Endothelial cell of umbilical vein (primary cell): Measurements from ENCODE around the gene SENP6. TPM values are rescaled to one million over a fixed set of nuclear protein-coding genes. Genes with fewer than 3 reads are reported as not detected.

Experiments used
- BruUV-seq: library from RNA; stranded (reverse); fragments of 400-500 nt; replicated peaks from 2 replicates; lab custom pipeline; 2021; lab: Mats Ljungman, UMichigan
- CTCF ChIA-PET: fragments of 300-600, 350-600 bp; sonication (Branson Sonifier 250); formaldehyde crosslinking; loops from one replicate; lab custom pipeline; 2021; ENCODE audit warnings: antibody characterized with exemption, inconsistent platforms; lab: Charles Lee
- POLR2A ChIA-PET: fragments of 300-600, 350-600 bp; sonication (Branson Sonifier 250); formaldehyde crosslinking; loops from one replicate; lab custom pipeline; 2021; ENCODE audit warnings: antibody characterized with exemption, inconsistent platforms; lab: Charles Lee
- DNase-seq: peaks from one replicate; pipeline ENCODE4 v3.0.0-alpha.2; 2011; ENCODE audit warnings: low read depth, low spot score
- FAIRE-seq: peaks from 2 replicates; lab custom pipeline; 2011; peaks lifted over from hg19 to GRCh38; lab: Jason Lieb, UNC
- H2AFZ ChIP-seq: 2 replicates; pipeline ENCODE4 v1.6.0; 2012; ENCODE audit warnings: low read depth, low read length, control low read depth, inconsistent platforms
- H3K27ac ChIP-seq: 2 replicates; pipeline ENCODE4 v1.5.1; 2011; ENCODE audit warnings: low read depth, mild to moderate bottlenecking, control low read depth, low read length, moderate library complexity; ENCODE audit not compliant: insufficient read depth
- H3K27me3 ChIP-seq, 2 experiments: 2 replicates each; pipeline versions ENCODE4 v1.6.0 to v1.6.1; 2011; ENCODE audit warnings: low read length in 2 of 2, mixed read lengths in 1 of 2; ENCODE audit not compliant: control insufficient read depth in 2 of 2, insufficient read depth in 2 of 2
- H3K36me3 ChIP-seq, 2 experiments: 2 replicates in 1 of 2; 3 replicates in 1 of 2; pipeline ENCODE4 v1.5.1; 2011; ENCODE audit warnings: low read length in 2 of 2, mild to moderate bottlenecking in 1 of 2, moderate library complexity in 1 of 2; ENCODE audit not compliant: control insufficient read depth in 2 of 2, insufficient read depth in 2 of 2; ENCODE audit errors: extremely low read depth in 1 of 2
- H3K4me1 ChIP-seq: 3 replicates; pipeline ENCODE4 v1.5.1; 2011; ENCODE audit warnings: mild to moderate bottlenecking, low read length; ENCODE audit not compliant: control insufficient read depth, insufficient read depth; ENCODE audit errors: extremely low read depth
- H3K4me2 ChIP-seq: 2 replicates; pipeline ENCODE4 v1.6.1; 2011; ENCODE audit warnings: low read length, control low read depth, mixed read lengths; ENCODE audit not compliant: insufficient read depth
- H3K4me3 ChIP-seq, 3 experiments: fragments of 200-600 bp in 1 of 3; sonication (generic), shearing (Covaris generic) in 1 of 3; replicated peaks in 1 of 3; 2 replicates each; pipeline ENCODE4 v1.5.1; 2011 to 2016; ENCODE audit warnings: control low read depth in 3 of 3, low read length in 3 of 3, mild to moderate bottlenecking in 2 of 3, inconsistent platforms in 1 of 3, low read depth in 1 of 3, moderate library complexity in 1 of 3; ENCODE audit not compliant: insufficient read depth in 1 of 3
- H3K79me2 ChIP-seq: 2 replicates; pipeline ENCODE4 v1.6.0; 2012; ENCODE audit warnings: low read length, inconsistent platforms; ENCODE audit not compliant: control insufficient read depth, insufficient read depth
- H3K9ac ChIP-seq: replicated peaks from 2 replicates; pipeline ENCODE3; 2011; ENCODE audit warnings: low read length, control low read depth; ENCODE audit not compliant: insufficient read depth; ENCODE audit errors: extremely low read depth
- H3K9me1 ChIP-seq: replicated peaks from 3 replicates; pipeline ENCODE4 v1.6.0; 2011; ENCODE audit warnings: mild to moderate bottlenecking, low read length; ENCODE audit not compliant: control insufficient read depth, insufficient read depth; ENCODE audit errors: extremely low read depth
- H3K9me3 ChIP-seq: replicated peaks from 2 replicates; pipeline ENCODE4 v1.5.1; 2012; ENCODE audit warnings: low read length, inconsistent platforms; ENCODE audit not compliant: control insufficient read depth, insufficient read depth
- H4K20me1 ChIP-seq: replicated peaks from 2 replicates; pipeline ENCODE3; 2011; ENCODE audit warnings: mild to moderate bottlenecking, low read length; ENCODE audit not compliant: control insufficient read depth, insufficient read depth; ENCODE audit errors: extremely low read depth
- EZH2 ChIP-seq: IDR thresholded peaks from 2 replicates; pipeline ENCODE4 v1.6.1; 2012; ENCODE audit warnings: borderline replicate concordance, low read depth, mild to moderate bottlenecking, moderate library complexity, low read length, inconsistent platforms; ENCODE audit not compliant: severe bottlenecking
- FOS ChIP-seq: IDR thresholded peaks from 2 replicates; pipeline ENCODE4 v1.6.1; 2011; ENCODE audit warnings: mild to moderate bottlenecking, low read length, moderate library complexity, borderline replicate concordance; ENCODE audit not compliant: insufficient read depth
- GATA2 ChIP-seq: IDR thresholded peaks from 2 replicates; pipeline ENCODE4 v1.7.0; 2011; ENCODE audit warnings: low read depth, mild to moderate bottlenecking, moderate library complexity, mixed read lengths, low read length; ENCODE audit not compliant: insufficient read length, insufficient read depth
- JUN ChIP-seq: IDR thresholded peaks from 2 replicates; pipeline ENCODE4 v1.6.1; 2011; ENCODE audit warnings: borderline replicate concordance, low read depth; ENCODE audit not compliant: insufficient read length, insufficient read depth
- MYC ChIP-seq: IDR thresholded peaks from one replicate; pipeline ENCODE4 v1.6.1; 2011; ENCODE audit warnings: mild to moderate bottlenecking, low read depth, low read length
- POLR2A ChIP-seq: IDR thresholded peaks from 2 replicates; pipeline ENCODE4 v1.6.1; 2012; ENCODE audit warnings: low read depth, mild to moderate bottlenecking, control low read depth, low read length
- POLR2AphosphoS5 ChIP-seq: IDR thresholded peaks from 2 replicates; pipeline ENCODE4 v1.6.1; 2012; ENCODE audit warnings: low read depth, mild to moderate bottlenecking, control low read depth, low read length, moderate library complexity; ENCODE audit not compliant: insufficient read depth
- dilution Hi-C: fragments of 300-500 bp; cut with MboI; formaldehyde crosslinking; loops from one replicate; pipeline ENCODE4 v1.15.0; 2019; ENCODE audit warnings: low sequenced_read_pairs; ENCODE audit not compliant: extremely low pct_ligation_motif_present
- intact Hi-C: fragments of 100-400 bp; cut with micrococcal nuclease; formaldehyde crosslinking; loops from one replicate; pipeline ENCODE4 v1.10.0; 2022
- polyA plus RNA-seq, 4 experiments: library from polyadenylated mRNA; depleted of rRNA in 3 of 4; stranded (reverse) in 3 of 4; unstranded in 1 of 4; fragments of >200 nt; gene quantifications; 2 replicates each; pipeline versions ENCODE4 v1.2.1 to v1.2.3, GENCODE V29; 2011 to 2012; ENCODE audit warnings: missing spikeins in 1 of 4
- total RNA-seq: library from RNA; stranded (reverse); gene quantifications from 2 replicates; pipeline ENCODE4 v1.2.3, GENCODE V29; 2021
- TF ChIP-seq, protein P1 (sequence below), 2 donors: IDR thresholded peaks; 1 replicate in 1 of 2; 2 replicates in 1 of 2; pipeline ENCODE4 v1.5.1; 2011; ENCODE audit warnings: low read length in 2 of 2, mild to moderate bottlenecking in 2 of 2, moderate library complexity in 2 of 2, control low read depth in 1 of 2, inconsistent platforms in 1 of 2, low read depth in 1 of 2; ENCODE audit not compliant: insufficient read depth in 1 of 2; ENCODE audit errors: extremely low read depth in 1 of 2
- TF ChIP-seq, protein P2 (sequence below): IDR thresholded peaks from 2 replicates; pipeline ENCODE4 v1.6.1; 2011; ENCODE audit not compliant: insufficient read depth, insufficient read length

SENP6 gene
- total and polyA plus RNA-seq, 2 donors (not counting 3 experiments of a cell fraction or from before 2014, with no cell fraction given) = 11.5 to 99.1 TPM

DNA sequence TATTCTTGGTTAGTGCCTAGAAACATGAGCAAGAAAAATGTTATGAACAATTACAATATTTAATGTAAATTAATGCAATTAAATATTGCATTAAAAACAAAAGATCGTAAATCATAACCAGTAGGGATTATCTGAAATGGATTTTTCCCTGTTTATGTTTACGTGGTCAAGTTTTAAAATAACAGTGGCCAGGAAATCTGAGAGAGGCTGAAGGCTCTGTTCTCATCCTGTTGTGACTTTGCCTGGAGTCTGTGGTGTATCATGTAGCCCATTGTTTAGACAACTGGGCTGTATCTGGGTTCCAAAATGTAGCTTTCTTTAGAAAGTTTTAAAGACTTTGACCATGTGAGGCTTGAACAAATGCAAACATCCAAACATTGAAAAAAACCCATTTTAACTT lies 149.8 kb downstream of the SENP6 start:
- peak; percentile 88 for DNase-seq
- Histone ChIP-seq H3K27me3 (no peaks in the 10 kb centered on the region), H3K27ac (peak overlapping the region; percentile 75), H3K36me3 (no peaks in the 10 kb centered on the region), H3K9me1 (no peaks in the 10 kb centered on the region), H4K20me1 (no peaks in the 10 kb centered on the region), H3K4me3 (peak overlapping the region in 1 of 3 experiments; percentile 21), H3K4me2 (peak overlapping the region; percentile 92), H3K4me1 (peaks cover 49% of the 10 kb centered on the region), H3K9ac (peak overlapping the region; percentile 60), H2AFZ (no peak overlapping the region), H3K9me3 (no peaks in the 10 kb centered on the region), H3K79me2 (peaks cover 62% of the 10 kb centered on the region)
- POLR2A ChIA-PET = no interaction called here
- dilution Hi-C loops (no loop called here), intact Hi-C loops (loop anchor here (2.0 to 5.0 kb wide), 2 partner anchors 15 to 149 kb away; partner anchors contain the start of gene SENP6)
- peak; percentile 83 for FAIRE-seq
- peak; percentile 14 for TF ChIP-seq FOS
- TF ChIP-seq, protein P1, sequence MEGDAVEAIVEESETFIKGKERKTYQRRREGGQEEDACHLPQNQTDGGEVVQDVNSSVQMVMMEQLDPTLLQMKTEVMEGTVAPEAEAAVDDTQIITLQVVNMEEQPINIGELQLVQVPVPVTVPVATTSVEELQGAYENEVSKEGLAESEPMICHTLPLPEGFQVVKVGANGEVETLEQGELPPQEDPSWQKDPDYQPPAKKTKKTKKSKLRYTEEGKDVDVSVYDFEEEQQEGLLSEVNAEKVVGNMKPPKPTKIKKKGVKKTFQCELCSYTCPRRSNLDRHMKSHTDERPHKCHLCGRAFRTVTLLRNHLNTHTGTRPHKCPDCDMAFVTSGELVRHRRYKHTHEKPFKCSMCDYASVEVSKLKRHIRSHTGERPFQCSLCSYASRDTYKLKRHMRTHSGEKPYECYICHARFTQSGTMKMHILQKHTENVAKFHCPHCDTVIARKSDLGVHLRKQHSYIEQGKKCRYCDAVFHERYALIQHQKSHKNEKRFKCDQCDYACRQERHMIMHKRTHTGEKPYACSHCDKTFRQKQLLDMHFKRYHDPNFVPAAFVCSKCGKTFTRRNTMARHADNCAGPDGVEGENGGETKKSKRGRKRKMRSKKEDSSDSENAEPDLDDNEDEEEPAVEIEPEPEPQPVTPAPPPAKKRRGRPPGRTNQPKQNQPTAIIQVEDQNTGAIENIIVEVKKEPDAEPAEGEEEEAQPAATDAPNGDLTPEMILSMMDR (IDR thresholded peaks at IDR 0.05; ENCODE audit: extremely low read depth in 1 of 2, insufficient read depth in 1 of 2, low read depth in 1 of 2, low read length in 2 of 2) = no peak
- no TSS peak for BruUV-seq
- CTCF ChIA-PET = interaction anchor here (0.7 kb wide), 1 partner anchor 34 kb away, joined by 3 read pairs; no protein-coding TSS in a partner anchor

- no peak overlapping the region for H3K9ac ChIP-seq
- peaks cover 66% of the 10 kb centered on the region for H3K79me2 ChIP-seq
- dilution Hi-C loops = no loop called here
- FAIRE-seq = no peak
- peaks cover 49% of the 10 kb centered on the region for H3K4me1 ChIP-seq
- H3K36me3 ChIP-seq = no peaks in the 10 kb centered on the region
- no peak for TF ChIP-seq POLR2AphosphoS5
- TF ChIP-seq POLR2A = no peak
- TF ChIP-seq, protein P2, sequence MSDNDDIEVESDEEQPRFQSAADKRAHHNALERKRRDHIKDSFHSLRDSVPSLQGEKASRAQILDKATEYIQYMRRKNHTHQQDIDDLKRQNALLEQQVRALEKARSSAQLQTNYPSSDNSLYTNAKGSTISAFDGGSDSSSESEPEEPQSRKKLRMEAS = no peak
- TF ChIP-seq, protein P1 (IDR thresholded peaks at IDR 0.05; ENCODE audit: extremely low read depth in 1 of 2, insufficient read depth in 1 of 2, low read depth in 1 of 2, low read length in 2 of 2) = no peak
- no peak for TF ChIP-seq JUN
- TF ChIP-seq GATA2 = no peak
- TF ChIP-seq EZH2 = no peak
- TF ChIP-seq FOS = no peak
- TF ChIP-seq MYC = no peak
- no peaks in the 10 kb centered on the region for H3K27me3 ChIP-seq
- peak; percentile 24 for DNase-seq
- peak overlapping the region in 1 of 3 experiments; percentile 21 for H3K4me3 ChIP-seq
- intact Hi-C loops = loop anchor here (5.0 kb wide), 1 partner anchor 150 kb away; the partner anchor contains the start of gene SENP6
- H4K20me1 ChIP-seq = peaks cover under 1% of the 10 kb centered on the region
- no peak overlapping the region for H2AFZ ChIP-seq
- no peaks in the 10 kb centered on the region for H3K9me3 ChIP-seq
- H3K9me1 ChIP-seq = no peaks in the 10 kb centered on the region
- BruUV-seq = no TSS peak
- peak overlapping the region; percentile 92 for H3K4me2 ChIP-seq
- ChIA-PET CTCF (no interaction called here), POLR2A (no interaction called here)
- peak overlapping the region; percentile 75 for H3K27ac ChIP-seq
Observed at GRCh38 chr6:75752365-75752764, 150.7 kb downstream of the SENP6 start.
